H4 (cell line): ENCODE data around the gene NINL. TPM values are rescaled to one million over a fixed set of nuclear protein-coding genes. Genes with fewer than 3 reads are reported as not detected.
A peak's percentile ranks its signal among the peaks of the same experiment; 100 is the strongest.

Experiments
- DNase-seq: peaks from one replicate; pipeline ENCODE4 v3.0.0-alpha.2; 2015; ENCODE audit warnings: low spot score
- total RNA-seq: library from RNA; depleted of rRNA; stranded (reverse); fragments of >200 nt; shearing (Covaris generic); gene quantifications from 2 replicates; pipeline ENCODE4 v1.2.3, GENCODE V29; 2014

The NINL gene
- total RNA-seq, 1 experiment from 2014 or later, result 4.4 TPM

- no peak for DNase-seq
Measured at GRCh38 chr20:25500880-25501351, 84.4 kb downstream of the NINL start.

- DNase-seq, result no peak
Measured at GRCh38 chr20:25499855-25500434, 85.4 kb downstream of the NINL start.

GRCh38 chr20:25499031-25499430 lies 86.3 kb downstream of the NINL start:
- no peak for DNase-seq

- no peak for DNase-seq
Measured at GRCh38 chr20:25498280-25498606, 87.1 kb downstream of the NINL start.

- DNase-seq, result no peak
Measured at GRCh38 chr20:25497586-25498279, 87.6 kb downstream of the NINL start.

GRCh38 chr20:25496968-25497401 lies 88.3 kb downstream of the NINL start:
- DNase-seq, result peak; percentile 73

GRCh38 chr20:25496165-25496967 lies 89.0 kb downstream of the NINL start:
- DNase-seq, result no peak

- no peak for DNase-seq
Measured at GRCh38 chr20:25495189-25495824, 90.0 kb downstream of the NINL start.

- no peak for DNase-seq
Measured at GRCh38 chr20:25494506-25495188, 90.7 kb downstream of the NINL start.

GRCh38 chr20:25493748-25494505 lies 91.4 kb downstream of the NINL start:
- DNase-seq, result no peak

GRCh38 chr20:25493137-25493536 lies 92.2 kb downstream of the NINL start:
- no peak for DNase-seq

GRCh38 chr20:25491446-25492038 lies 93.8 kb downstream of the NINL start:
- no peak for DNase-seq

- no peak for DNase-seq
Measured at GRCh38 chr20:25490656-25491445, 94.5 kb downstream of the NINL start.

GRCh38 chr20:25489221-25489871 lies 96.0 kb downstream of the NINL start:
- DNase-seq, result no peak

GRCh38 chr20:25487975-25488374 lies 97.4 kb downstream of the NINL start:
- no peak for DNase-seq

- DNase-seq, result no peak
Measured at GRCh38 chr20:25487306-25487705, 98.0 kb downstream of the NINL start.

- DNase-seq, result no peak
Measured at GRCh38 chr20:25486377-25486776, 99.0 kb downstream of the NINL start.

- no peak for DNase-seq
Measured at GRCh38 chr20:25485872-25486271, 99.5 kb downstream of the NINL start.

GRCh38 chr20:25484911-25485511 lies 100.3 kb downstream of the NINL start:
- no peak for DNase-seq
